ENCODE data around the gene ANAPC4.

- no peak for TF ChIP-seq CTCF (conservative IDR thresholded peaks at IDR 0.05; ENCODE audit: low read length)
- TF ChIP-seq EZH2phosphoT487 (IDR thresholded peaks at IDR 0.05; ENCODE audit: borderline replicate concordance, low read depth, low read length): no peak
These were observed 50.8 kb downstream of the ANAPC4 start for GRCh38 chr4:25427871-25428270.
